H9 (cell line): Measurements from ENCODE around the gene C1QBP. TPM values are rescaled to one million over a fixed set of nuclear protein-coding genes. Genes with fewer than 3 reads are reported as not detected.

Source experiments
- DNase-seq: peaks from one replicate; pipeline ENCODE4 v3.0.0-alpha.2; 2017
- H2AFZ ChIP-seq: one replicate; pipeline ENCODE4 v1.6.1; 2013; ENCODE audit warnings: mild to moderate bottlenecking, low read length, control low read depth, moderate library complexity
- H2AK5ac ChIP-seq: 2 replicates; pipeline ENCODE4 v1.6.1; 2013; ENCODE audit warnings: low read length, control low read depth, mixed read lengths; ENCODE audit not compliant: insufficient read length
- H2BK120ac ChIP-seq: one replicate; pipeline ENCODE4 v1.6.1; 2013; ENCODE audit warnings: low read depth, mild to moderate bottlenecking, low read length, control low read depth, inconsistent platforms; ENCODE audit not compliant: poor library complexity, severe bottlenecking
- H2BK12ac ChIP-seq: 2 replicates; pipeline ENCODE4 v1.6.1; 2013; ENCODE audit warnings: low read length, control low read depth, mixed read lengths, low read depth; ENCODE audit not compliant: insufficient read length
- H2BK15ac ChIP-seq: 2 replicates; pipeline ENCODE4 v1.6.1; 2013; ENCODE audit warnings: low read depth, low read length, control low read depth
- H2BK20ac ChIP-seq: one replicate; pipeline ENCODE4 v1.6.1; 2013; ENCODE audit warnings: low read depth, mild to moderate bottlenecking, low read length, control low read depth, inconsistent platforms; ENCODE audit not compliant: poor library complexity, severe bottlenecking
- H2BK5ac ChIP-seq: 2 replicates; pipeline ENCODE4 v1.6.1; 2013; ENCODE audit warnings: low read length, control low read depth, mixed read lengths; ENCODE audit not compliant: insufficient read length
- H3K14ac ChIP-seq: 2 replicates; pipeline ENCODE4 v1.6.1; 2013; ENCODE audit warnings: low read length, control low read depth; ENCODE audit not compliant: insufficient read depth
- H3K18ac ChIP-seq: 2 replicates; pipeline ENCODE4 v1.6.1; 2013; ENCODE audit warnings: low read depth, mild to moderate bottlenecking, mixed read lengths, low read length, control low read depth; ENCODE audit not compliant: insufficient read length
- H3K23ac ChIP-seq: 2 replicates; pipeline ENCODE4 v1.6.1; 2013; ENCODE audit warnings: low read length, control low read depth, mixed read lengths, low read depth; ENCODE audit not compliant: insufficient read length
- H3K23me2 ChIP-seq: 2 replicates; pipeline ENCODE4 v1.6.1; 2013; ENCODE audit warnings: low read depth, mild to moderate bottlenecking, mixed read lengths, low read length, control low read depth; ENCODE audit not compliant: insufficient read length, poor library complexity, severe bottlenecking
- H3K27ac ChIP-seq: 2 replicates; pipeline ENCODE4 v1.5.1; 2013; ENCODE audit warnings: low read length, control low read depth, mixed read lengths, low read depth; ENCODE audit not compliant: insufficient read length
- H3K27me3 ChIP-seq: 2 replicates; pipeline ENCODE4 v1.6.1; 2013; ENCODE audit warnings: low read length, control low read depth, inconsistent platforms; ENCODE audit not compliant: insufficient read depth
- H3K4ac ChIP-seq: 2 replicates; pipeline ENCODE4 v1.6.1; 2013; ENCODE audit warnings: low read depth, mild to moderate bottlenecking, control low read depth, inconsistent platforms, low read length, moderate library complexity
- H3K4me1 ChIP-seq: 2 replicates; pipeline ENCODE4 v1.6.1; 2013; ENCODE audit warnings: low read length, control low read depth, inconsistent platforms; ENCODE audit not compliant: insufficient read depth
- H3K4me2 ChIP-seq: 2 replicates; pipeline ENCODE4 v1.6.1; 2013; ENCODE audit warnings: low read length, control low read depth, mixed read lengths; ENCODE audit not compliant: insufficient read length, insufficient read depth
- H3K56ac ChIP-seq: 2 replicates; pipeline ENCODE4 v1.6.1; 2013; ENCODE audit warnings: low read depth, mild to moderate bottlenecking, mixed read lengths, low read length, control low read depth; ENCODE audit not compliant: insufficient read length
- H3K79me1 ChIP-seq: 2 replicates; pipeline ENCODE4 v1.6.1; 2013; ENCODE audit warnings: low read depth, mild to moderate bottlenecking, moderate library complexity, low read length, control low read depth, inconsistent platforms; ENCODE audit not compliant: insufficient read depth, poor library complexity, severe bottlenecking
- H3K79me2 ChIP-seq: 2 replicates; pipeline ENCODE4 v1.6.1; 2013; ENCODE audit warnings: low read length, control low read depth, inconsistent platforms; ENCODE audit not compliant: insufficient read depth
- H3K9ac ChIP-seq: 2 replicates; pipeline ENCODE4 v1.6.1; 2013; ENCODE audit warnings: low read length, control low read depth, mixed read lengths; ENCODE audit not compliant: insufficient read length; ENCODE audit errors: extremely low read depth
- H3K9me3 ChIP-seq: one replicate; pipeline ENCODE4 v1.6.1; 2013; ENCODE audit warnings: low read depth, low read length, inconsistent platforms; ENCODE audit not compliant: control insufficient read depth
- H3T11ph ChIP-seq: one replicate; pipeline ENCODE4 v1.6.1; 2013; ENCODE audit warnings: mild to moderate bottlenecking, low read length, control low read depth, inconsistent platforms
- H4K20me1 ChIP-seq: one replicate; pipeline ENCODE4 v1.6.1; 2013; ENCODE audit not compliant: control insufficient read depth, insufficient read length, insufficient read depth
- H4K5ac ChIP-seq: 2 replicates; pipeline ENCODE4 v1.6.1; 2013; ENCODE audit warnings: low read depth, mild to moderate bottlenecking, mixed read lengths, low read length, control low read depth; ENCODE audit not compliant: insufficient read length
- H4K8ac ChIP-seq: replicated peaks from 2 replicates; pipeline ENCODE4 v1.6.1; 2013; ENCODE audit warnings: low read length, control low read depth, mixed read lengths, low read depth; ENCODE audit not compliant: insufficient read length
- H4K91ac ChIP-seq: 2 replicates; pipeline ENCODE4 v1.6.1; 2013; ENCODE audit warnings: low read depth, mild to moderate bottlenecking, moderate library complexity, mixed read lengths, low read length, control low read depth; ENCODE audit not compliant: insufficient read length
- H3K27ac Mint-ChIP-seq, 3 experiments: 2 replicates in 2 of 3; 3 replicates in 1 of 3; pipeline ENCODE4 v1.8.0; 2020 to 2021; ENCODE audit warnings: mixed read lengths in 3 of 3, mild to moderate bottlenecking in 1 of 3, moderate library complexity in 1 of 3
- H3K27me3 Mint-ChIP-seq: 2 replicates; pipeline ENCODE4 v1.8.0; 2021; ENCODE audit warnings: low read depth, mild to moderate bottlenecking, moderate library complexity, mixed read lengths
- H3K36me3 Mint-ChIP-seq, 3 experiments: 2 replicates in 2 of 3; 3 replicates in 1 of 3; pipeline ENCODE4 v1.8.0; 2020 to 2021; ENCODE audit warnings: low read depth in 3 of 3, mixed read lengths in 3 of 3; ENCODE audit not compliant: insufficient read depth in 1 of 3
- H3K4me1 Mint-ChIP-seq, 2 experiments: 2 replicates each; pipeline ENCODE4 v1.8.0; 2020; ENCODE audit warnings: mixed read lengths in 2 of 2
- H3K4me3 Mint-ChIP-seq, 2 experiments: 2 replicates in 1 of 2; 3 replicates in 1 of 2; pipeline ENCODE4 v1.8.0; 2020 to 2021; ENCODE audit warnings: mild to moderate bottlenecking in 2 of 2, mixed read lengths in 2 of 2, moderate library complexity in 1 of 2
- H3K9me3 Mint-ChIP-seq, 2 experiments: 2 replicates in 1 of 2; 3 replicates in 1 of 2; pipeline ENCODE4 v1.8.0; 2020; ENCODE audit warnings: mild to moderate bottlenecking in 2 of 2, mixed read lengths in 2 of 2, moderate library complexity in 1 of 2
- CTCF ChIP-seq: fragments of 200-600 bp; sonication (generic); conservative IDR thresholded peaks from 3 replicates; pipeline ENCODE4 v1.8.0; 2021; ENCODE audit warnings: antibody characterized with exemption, mild to moderate bottlenecking
- WGBS: extraction: QIAGEN DNeasy Blood & Tissue Kit; methylation state at CpG from one replicate; pipeline ENCODE4 v1.1.7; 2013; ENCODE audit warnings: missing lambda C conversion rate, low lambda C conversion rate, mixed read lengths; ENCODE audit not compliant: insufficient read length; ENCODE audit errors: extremely low coverage; 5-methylcytosine and 5-hydroxymethylcytosine counted together
- total RNA-seq: library from RNA; stranded (reverse); gene quantifications from 2 replicates; pipeline ENCODE4 v1.2.1, GENCODE V29; 2021

C1QBP gene
- total RNA-seq, 1 experiment from 2014 or later, result 390 TPM

- H2AFZ ChIP-seq, result no peak overlapping the region
- H2BK12ac ChIP-seq, result no peak overlapping the region
- no peak overlapping the region for H3K27ac ChIP-seq
- peaks cover 7 to 27% (median 10%) of the 10 kb centered on the region in 3 experiments; a peak in 6 of 7 replicates for H3K36me3 Mint-ChIP-seq
- no CpG with 5 or more reads among the region's 17 CpGs for WGBS
- H2BK15ac ChIP-seq, result no peak overlapping the region
- no peak overlapping the region for H2AK5ac ChIP-seq
- peak overlapping the region; percentile 8 to 86 (median 53) for H3K27ac Mint-ChIP-seq
- H4K91ac ChIP-seq, result no peak overlapping the region
- H3K56ac ChIP-seq, result no peak overlapping the region
- H2BK5ac ChIP-seq, result no peak overlapping the region
- peak overlapping the region; percentile 94 for H3K9ac ChIP-seq
- peak overlapping the region; percentile 37 for H3K14ac ChIP-seq
- no peaks in the 10 kb centered on the region for H4K20me1 ChIP-seq
- no peak for TF ChIP-seq CTCF
- no peaks in the 10 kb centered on the region for H3K9me3 ChIP-seq
- no peak overlapping the region for H3K23ac ChIP-seq
- H3K79me2 ChIP-seq, result peaks cover 50% of the 10 kb centered on the region
- peaks cover 22 to 23% of the 10 kb centered on the region in 2 experiments for H3K4me1 Mint-ChIP-seq
- no peak for DNase-seq
- H3K9me3 Mint-ChIP-seq, result no peaks in the 10 kb centered on the region
- H3K18ac ChIP-seq, result no peak overlapping the region
- peaks cover 2% of the 10 kb centered on the region for H3K79me1 ChIP-seq
- H4K5ac ChIP-seq, result no peak overlapping the region
- peak overlapping the region; percentile 98 for H3K4me2 ChIP-seq
- no peaks in the 10 kb centered on the region for H3K27me3 ChIP-seq
- no peaks in the 10 kb centered on the region; the same call in 1 of the 2 replicates for H3K27me3 Mint-ChIP-seq
- H3K23me2 ChIP-seq, result peaks cover 10% of the 10 kb centered on the region
- no peak overlapping the region; the same call in 1 of the 2 replicates for H3K4ac ChIP-seq
- peak overlapping the region; percentile 95 to 99 for H3K4me3 Mint-ChIP-seq
- H2BK20ac ChIP-seq, result no peak overlapping the region
- no peak overlapping the region for H2BK120ac ChIP-seq
- no peak overlapping the region for H4K8ac ChIP-seq
- H3T11ph ChIP-seq, result no peak overlapping the region
- no peaks in the 10 kb centered on the region for H3K4me1 ChIP-seq
These were observed 29.1 kb upstream of the C1QBP start for GRCh38 chr17:5468075-5468473.
